ENCODE measurements around the gene TMPRSS15.

TMPRSS15 gene

GRCh38 chr21:18403735-18404450 is at the start of gene TMPRSS15:
TMPRSS15 (minus strand) TSS chr21:18403785; CDS start chr21:18403622, 163 bp downstream.
- no peak within 1 kb of the TSS for H3K4me3 ChIP-seq (ENCODE audit: low read length)
- no peak for TF ChIP-seq CTCF (conservative IDR thresholded peaks at IDR 0.05; ENCODE audit: low read depth, low read length)
- no peak for DNase-seq (ENCODE audit: low read depth)

GRCh38 chr21:18451670-18452069 is 48.1 kb upstream of the TMPRSS15 start:
- no peak for TF ChIP-seq CTCF (conservative IDR thresholded peaks at IDR 0.05; ENCODE audit: low read depth, low read length)
- no peak for DNase-seq (ENCODE audit: low read depth)
- H3K4me3 ChIP-seq (ENCODE audit: low read length), result no peak overlapping the region

- H3K4me3 ChIP-seq (ENCODE audit: low read length), result no peak overlapping the region
- peak; percentile 37 for DNase-seq (ENCODE audit: low read depth)
- no peak for TF ChIP-seq CTCF (conservative IDR thresholded peaks at IDR 0.05; ENCODE audit: low read depth, low read length)
Measured at GRCh38 chr21:18449605-18450550, 46.3 kb upstream of the TMPRSS15 start.

GRCh38 chr21:18443701-18444100 is 40.1 kb upstream of the TMPRSS15 start:
- DNase-seq (ENCODE audit: low read depth), result no peak
- H3K4me3 ChIP-seq (ENCODE audit: low read length), result no peak overlapping the region
- TF ChIP-seq CTCF (conservative IDR thresholded peaks at IDR 0.05; ENCODE audit: low read depth, low read length), result no peak

- TF ChIP-seq CTCF (conservative IDR thresholded peaks at IDR 0.05; ENCODE audit: low read depth, low read length), result no peak
- no peak for DNase-seq (ENCODE audit: low read depth)
- H3K4me3 ChIP-seq (ENCODE audit: low read length), result no peak overlapping the region
Measured at GRCh38 chr21:18443085-18443484, 39.5 kb upstream of the TMPRSS15 start.

GRCh38 chr21:18430341-18430740 is 26.8 kb upstream of the TMPRSS15 start:
- no peak overlapping the region for H3K4me3 ChIP-seq (ENCODE audit: low read length)
- no peak for TF ChIP-seq CTCF (conservative IDR thresholded peaks at IDR 0.05; ENCODE audit: low read depth, low read length)
- no peak for DNase-seq (ENCODE audit: low read depth)

Measured in retinal pigment epithelial cell (primary cell).